NB4 (cell line): ENCODE data around the gene SUSD4.
A peak's percentile ranks its signal among the peaks of the same experiment; 100 is the strongest.

Source experiments
- DNase-seq: peaks from one replicate; pipeline ENCODE4 v3.0.0; 2010; ENCODE audit warnings: low read depth
- H3K4me3 ChIP-seq: one replicate; pipeline ENCODE4 v1.5.1; 2011; ENCODE audit warnings: mild to moderate bottlenecking, low read depth, low read length, moderate library complexity
- CTCF ChIP-seq: IDR thresholded peaks from one replicate; pipeline ENCODE4 v1.5.1; 2012; ENCODE audit warnings: low read depth, low read length
- MAX ChIP-seq: IDR thresholded peaks from 2 replicates; pipeline ENCODE4 v1.6.1; 2011; ENCODE audit warnings: low read depth, low read length
- MYC ChIP-seq: IDR thresholded peaks from 2 replicates; pipeline ENCODE4 v1.6.1; 2011; ENCODE audit warnings: low read depth, low read length
- POLR2A ChIP-seq: IDR thresholded peaks from 2 replicates; pipeline ENCODE4 v1.6.1; 2011; ENCODE audit warnings: mild to moderate bottlenecking; ENCODE audit not compliant: insufficient read length; ENCODE audit errors: extremely low read depth

The SUSD4 gene

GRCh38 chr1:223260712-223261111 lies 103.3 kb downstream of the SUSD4 start:
- no peak for DNase-seq
- TF ChIP-seq MAX = no peak
- no peak for TF ChIP-seq MYC
- TF ChIP-seq POLR2A = no peak
- TF ChIP-seq CTCF = no peak
- H3K4me3 ChIP-seq = no peak overlapping the region

GRCh38 chr1:223259462-223259861 lies 104.5 kb downstream of the SUSD4 start:
- H3K4me3 ChIP-seq = no peak overlapping the region
- no peak for TF ChIP-seq POLR2A
- no peak for TF ChIP-seq MAX
- TF ChIP-seq CTCF = no peak
- no peak for TF ChIP-seq MYC
- DNase-seq = no peak

GRCh38 chr1:223258751-223259198 lies 105.2 kb downstream of the SUSD4 start:
- peak; percentile 28 for DNase-seq
- TF ChIP-seq CTCF (no peak), MYC (no peak), POLR2A (no peak), MAX (no peak)
- no peak overlapping the region for H3K4me3 ChIP-seq

- H3K4me3 ChIP-seq = no peak overlapping the region
- TF ChIP-seq MYC = no peak
- no peak for TF ChIP-seq POLR2A
- TF ChIP-seq MAX = no peak
- TF ChIP-seq CTCF = no peak
- no peak for DNase-seq
Measured at GRCh38 chr1:223257856-223258550, 106.0 kb downstream of the SUSD4 start.

GRCh38 chr1:223256034-223256433 lies 107.9 kb downstream of the SUSD4 start:
- H3K4me3 ChIP-seq = no peak overlapping the region
- DNase-seq = no peak
- TF ChIP-seq MYC (no peak), POLR2A (no peak), CTCF (no peak), MAX (no peak)
